ENCODE data around the gene TRAF4. TPM values are rescaled to one million over a fixed set of nuclear protein-coding genes. Genes with fewer than 3 reads are reported as not detected.

The TRAF4 gene
- total RNA-seq, 1 experiment from 2014 or later, result 227 TPM

DNA sequence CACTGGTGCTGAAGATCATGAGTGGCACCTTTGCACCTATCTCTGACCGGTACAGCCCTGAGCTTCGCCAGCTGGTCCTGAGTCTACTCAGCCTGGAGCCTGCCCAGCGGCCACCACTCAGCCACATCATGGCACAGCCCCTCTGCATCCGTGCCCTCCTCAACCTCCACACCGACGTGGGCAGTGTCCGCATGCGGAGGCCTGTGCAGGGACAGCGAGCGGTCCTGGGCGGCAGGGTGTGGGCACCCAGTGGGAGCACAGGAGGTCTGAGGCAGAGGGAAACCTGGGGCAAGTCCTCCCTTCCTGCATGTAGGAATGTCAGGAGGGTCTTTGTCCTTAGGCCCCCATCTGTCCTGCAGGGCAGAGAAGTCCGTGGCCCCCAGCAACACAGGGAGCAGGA, 6.5 kb upstream of the TRAF4 start:
- no peaks in the 10 kb centered on the region for H3K9me3 ChIP-seq (ENCODE audit: control insufficient read depth, low read depth, low read length)
- H2BK5ac ChIP-seq (ENCODE audit: insufficient read length, low read length), result no peak overlapping the region
- H2BK120ac ChIP-seq (ENCODE audit: low read depth, low read length, poor library complexity, severe bottlenecking), result no peak overlapping the region
- DNase-seq, result no peak
- no peaks in the 10 kb centered on the region for H3K79me1 ChIP-seq (ENCODE audit: insufficient read depth, low read depth, low read length, poor library complexity, severe bottlenecking)
- Mint-ChIP-seq H3K27ac (no peak overlapping the region; a peak in 1 of 7 replicates), H3K9me3 (no peaks in the 10 kb centered on the region), H3K27me3 (ENCODE audit: low read depth) (no peaks in the 10 kb centered on the region), H3K36me3 (ENCODE audit: insufficient read depth in 1 of 3, low read depth in 3 of 3) (peaks cover 20 to 52% (median 28%) of the 10 kb centered on the region in 3 experiments; a peak in 6 of 7 replicates), H3K4me3 (no peak overlapping the region), H3K4me1 (no peaks in the 10 kb centered on the region)
- no peak overlapping the region for H3K9ac ChIP-seq (ENCODE audit: extremely low read depth, insufficient read length, low read length)
- H3K27me3 ChIP-seq (ENCODE audit: insufficient read depth, low read length), result no peaks in the 10 kb centered on the region
- H3K23me2 ChIP-seq (ENCODE audit: insufficient read length, low read depth, low read length, poor library complexity, severe bottlenecking), result peaks cover 2% of the 10 kb centered on the region
- no peak overlapping the region; the same call in 1 of the 2 replicates for H3K14ac ChIP-seq (ENCODE audit: insufficient read depth, low read length)
- TF ChIP-seq, protein P1, sequence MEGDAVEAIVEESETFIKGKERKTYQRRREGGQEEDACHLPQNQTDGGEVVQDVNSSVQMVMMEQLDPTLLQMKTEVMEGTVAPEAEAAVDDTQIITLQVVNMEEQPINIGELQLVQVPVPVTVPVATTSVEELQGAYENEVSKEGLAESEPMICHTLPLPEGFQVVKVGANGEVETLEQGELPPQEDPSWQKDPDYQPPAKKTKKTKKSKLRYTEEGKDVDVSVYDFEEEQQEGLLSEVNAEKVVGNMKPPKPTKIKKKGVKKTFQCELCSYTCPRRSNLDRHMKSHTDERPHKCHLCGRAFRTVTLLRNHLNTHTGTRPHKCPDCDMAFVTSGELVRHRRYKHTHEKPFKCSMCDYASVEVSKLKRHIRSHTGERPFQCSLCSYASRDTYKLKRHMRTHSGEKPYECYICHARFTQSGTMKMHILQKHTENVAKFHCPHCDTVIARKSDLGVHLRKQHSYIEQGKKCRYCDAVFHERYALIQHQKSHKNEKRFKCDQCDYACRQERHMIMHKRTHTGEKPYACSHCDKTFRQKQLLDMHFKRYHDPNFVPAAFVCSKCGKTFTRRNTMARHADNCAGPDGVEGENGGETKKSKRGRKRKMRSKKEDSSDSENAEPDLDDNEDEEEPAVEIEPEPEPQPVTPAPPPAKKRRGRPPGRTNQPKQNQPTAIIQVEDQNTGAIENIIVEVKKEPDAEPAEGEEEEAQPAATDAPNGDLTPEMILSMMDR (conservative IDR thresholded peaks at IDR 0.05), result no peak
- H4K8ac ChIP-seq (replicated peaks; ENCODE audit: insufficient read length, low read depth, low read length), result no peak overlapping the region
- no peak overlapping the region for H2BK15ac ChIP-seq (ENCODE audit: low read depth, low read length)
- no peak overlapping the region for H3K4ac ChIP-seq (ENCODE audit: low read depth, low read length)
- H2AFZ ChIP-seq (ENCODE audit: low read length), result no peak overlapping the region
- H3K27ac ChIP-seq (ENCODE audit: insufficient read length, low read depth, low read length), result no peak overlapping the region
- H4K20me1 ChIP-seq (ENCODE audit: control insufficient read depth, insufficient read depth, insufficient read length), result no peaks in the 10 kb centered on the region
- no CpG with 5 or more reads among the region's 12 CpGs for WGBS (ENCODE audit: extremely low coverage, insufficient read length, low lambda C conversion rate)
- no peaks in the 10 kb centered on the region for H3K79me2 ChIP-seq (ENCODE audit: insufficient read depth, low read length)
- H3K23ac ChIP-seq (ENCODE audit: insufficient read length, low read depth, low read length), result no peak overlapping the region
- no peak overlapping the region for H3K56ac ChIP-seq (ENCODE audit: insufficient read length, low read depth, low read length)
- no peak overlapping the region for H3K4me2 ChIP-seq (ENCODE audit: insufficient read depth, insufficient read length, low read length)
- H3T11ph ChIP-seq (ENCODE audit: low read length), result no peak overlapping the region
- H2BK12ac ChIP-seq (ENCODE audit: insufficient read length, low read depth, low read length), result no peak overlapping the region
- H2BK20ac ChIP-seq (ENCODE audit: low read depth, low read length, poor library complexity, severe bottlenecking), result no peak overlapping the region
- no peak overlapping the region for H4K5ac ChIP-seq (ENCODE audit: insufficient read length, low read depth, low read length)
- H3K18ac ChIP-seq (ENCODE audit: insufficient read length, low read depth, low read length), result no peak overlapping the region
- H2AK5ac ChIP-seq (ENCODE audit: insufficient read length, low read length), result no peak overlapping the region
- no peaks in the 10 kb centered on the region for H3K4me1 ChIP-seq (ENCODE audit: insufficient read depth, low read length)
- no peak overlapping the region for H4K91ac ChIP-seq (ENCODE audit: insufficient read length, low read depth, low read length)
